Endothelial cell of umbilical vein (primary cell): Measurements from ENCODE around the gene DDX10. TPM values are rescaled to one million over a fixed set of nuclear protein-coding genes. Genes with fewer than 3 reads are reported as not detected.

Source experiments
- BruUV-seq: library from RNA; stranded (reverse); fragments of 400-500 nt; replicated peaks from 2 replicates; lab custom pipeline; 2021; lab: Mats Ljungman, UMichigan
- CTCF ChIA-PET: fragments of 300-600, 350-600 bp; sonication (Branson Sonifier 250); formaldehyde crosslinking; loops from one replicate; lab custom pipeline; 2021; ENCODE audit warnings: antibody characterized with exemption, inconsistent platforms; lab: Charles Lee
- POLR2A ChIA-PET: fragments of 300-600, 350-600 bp; sonication (Branson Sonifier 250); formaldehyde crosslinking; loops from one replicate; lab custom pipeline; 2021; ENCODE audit warnings: antibody characterized with exemption, inconsistent platforms; lab: Charles Lee
- DNase-seq: peaks from one replicate; pipeline ENCODE4 v3.0.0-alpha.2; 2011; ENCODE audit warnings: low read depth, low spot score
- FAIRE-seq: peaks from 2 replicates; lab custom pipeline; 2011; peaks lifted over from hg19 to GRCh38; lab: Jason Lieb, UNC
- H2AFZ ChIP-seq: 2 replicates; pipeline ENCODE4 v1.6.0; 2012; ENCODE audit warnings: low read depth, low read length, control low read depth, inconsistent platforms
- H3K27ac ChIP-seq: 2 replicates; pipeline ENCODE4 v1.5.1; 2011; ENCODE audit warnings: low read depth, mild to moderate bottlenecking, control low read depth, low read length, moderate library complexity; ENCODE audit not compliant: insufficient read depth
- H3K27me3 ChIP-seq, 2 experiments: 2 replicates each; pipeline versions ENCODE4 v1.6.0 to v1.6.1; 2011; ENCODE audit warnings: low read length in 2 of 2, mixed read lengths in 1 of 2; ENCODE audit not compliant: control insufficient read depth in 2 of 2, insufficient read depth in 2 of 2
- H3K36me3 ChIP-seq, 2 experiments: 2 replicates in 1 of 2; 3 replicates in 1 of 2; pipeline ENCODE4 v1.5.1; 2011; ENCODE audit warnings: low read length in 2 of 2, mild to moderate bottlenecking in 1 of 2, moderate library complexity in 1 of 2; ENCODE audit not compliant: control insufficient read depth in 2 of 2, insufficient read depth in 2 of 2; ENCODE audit errors: extremely low read depth in 1 of 2
- H3K4me1 ChIP-seq: 3 replicates; pipeline ENCODE4 v1.5.1; 2011; ENCODE audit warnings: mild to moderate bottlenecking, low read length; ENCODE audit not compliant: control insufficient read depth, insufficient read depth; ENCODE audit errors: extremely low read depth
- H3K4me2 ChIP-seq: 2 replicates; pipeline ENCODE4 v1.6.1; 2011; ENCODE audit warnings: low read length, control low read depth, mixed read lengths; ENCODE audit not compliant: insufficient read depth
- H3K4me3 ChIP-seq, 3 experiments: fragments of 200-600 bp in 1 of 3; sonication (generic), shearing (Covaris generic) in 1 of 3; replicated peaks in 1 of 3; 2 replicates each; pipeline ENCODE4 v1.5.1; 2011 to 2016; ENCODE audit warnings: control low read depth in 3 of 3, low read length in 3 of 3, mild to moderate bottlenecking in 2 of 3, inconsistent platforms in 1 of 3, low read depth in 1 of 3, moderate library complexity in 1 of 3; ENCODE audit not compliant: insufficient read depth in 1 of 3
- H3K79me2 ChIP-seq: 2 replicates; pipeline ENCODE4 v1.6.0; 2012; ENCODE audit warnings: low read length, inconsistent platforms; ENCODE audit not compliant: control insufficient read depth, insufficient read depth
- H3K9ac ChIP-seq: replicated peaks from 2 replicates; pipeline ENCODE3; 2011; ENCODE audit warnings: low read length, control low read depth; ENCODE audit not compliant: insufficient read depth; ENCODE audit errors: extremely low read depth
- H3K9me1 ChIP-seq: replicated peaks from 3 replicates; pipeline ENCODE4 v1.6.0; 2011; ENCODE audit warnings: mild to moderate bottlenecking, low read length; ENCODE audit not compliant: control insufficient read depth, insufficient read depth; ENCODE audit errors: extremely low read depth
- H3K9me3 ChIP-seq: replicated peaks from 2 replicates; pipeline ENCODE4 v1.5.1; 2012; ENCODE audit warnings: low read length, inconsistent platforms; ENCODE audit not compliant: control insufficient read depth, insufficient read depth
- H4K20me1 ChIP-seq: replicated peaks from 2 replicates; pipeline ENCODE3; 2011; ENCODE audit warnings: mild to moderate bottlenecking, low read length; ENCODE audit not compliant: control insufficient read depth, insufficient read depth; ENCODE audit errors: extremely low read depth
- EZH2 ChIP-seq: IDR thresholded peaks from 2 replicates; pipeline ENCODE4 v1.6.1; 2012; ENCODE audit warnings: borderline replicate concordance, low read depth, mild to moderate bottlenecking, moderate library complexity, low read length, inconsistent platforms; ENCODE audit not compliant: severe bottlenecking
- FOS ChIP-seq: IDR thresholded peaks from 2 replicates; pipeline ENCODE4 v1.6.1; 2011; ENCODE audit warnings: mild to moderate bottlenecking, low read length, moderate library complexity, borderline replicate concordance; ENCODE audit not compliant: insufficient read depth
- GATA2 ChIP-seq: IDR thresholded peaks from 2 replicates; pipeline ENCODE4 v1.7.0; 2011; ENCODE audit warnings: low read depth, mild to moderate bottlenecking, moderate library complexity, mixed read lengths, low read length; ENCODE audit not compliant: insufficient read length, insufficient read depth
- JUN ChIP-seq: IDR thresholded peaks from 2 replicates; pipeline ENCODE4 v1.6.1; 2011; ENCODE audit warnings: borderline replicate concordance, low read depth; ENCODE audit not compliant: insufficient read length, insufficient read depth
- MYC ChIP-seq: IDR thresholded peaks from one replicate; pipeline ENCODE4 v1.6.1; 2011; ENCODE audit warnings: mild to moderate bottlenecking, low read depth, low read length
- POLR2A ChIP-seq: IDR thresholded peaks from 2 replicates; pipeline ENCODE4 v1.6.1; 2012; ENCODE audit warnings: low read depth, mild to moderate bottlenecking, control low read depth, low read length
- POLR2AphosphoS5 ChIP-seq: IDR thresholded peaks from 2 replicates; pipeline ENCODE4 v1.6.1; 2012; ENCODE audit warnings: low read depth, mild to moderate bottlenecking, control low read depth, low read length, moderate library complexity; ENCODE audit not compliant: insufficient read depth
- dilution Hi-C: fragments of 300-500 bp; cut with MboI; formaldehyde crosslinking; loops from one replicate; pipeline ENCODE4 v1.15.0; 2019; ENCODE audit warnings: low sequenced_read_pairs; ENCODE audit not compliant: extremely low pct_ligation_motif_present
- intact Hi-C: fragments of 100-400 bp; cut with micrococcal nuclease; formaldehyde crosslinking; loops from one replicate; pipeline ENCODE4 v1.10.0; 2022
- polyA plus RNA-seq, 4 experiments: library from polyadenylated mRNA; depleted of rRNA in 3 of 4; stranded (reverse) in 3 of 4; unstranded in 1 of 4; fragments of >200 nt; gene quantifications; 2 replicates each; pipeline versions ENCODE4 v1.2.1 to v1.2.3, GENCODE V29; 2011 to 2012; ENCODE audit warnings: missing spikeins in 1 of 4
- total RNA-seq: library from RNA; stranded (reverse); gene quantifications from 2 replicates; pipeline ENCODE4 v1.2.3, GENCODE V29; 2021
- TF ChIP-seq, protein P1 (sequence below): IDR thresholded peaks from 2 replicates; pipeline ENCODE4 v1.6.1; 2011; ENCODE audit not compliant: insufficient read depth, insufficient read length
- TF ChIP-seq, protein P2 (sequence below), 2 donors: IDR thresholded peaks; 1 replicate in 1 of 2; 2 replicates in 1 of 2; pipeline ENCODE4 v1.5.1; 2011; ENCODE audit warnings: low read length in 2 of 2, mild to moderate bottlenecking in 2 of 2, moderate library complexity in 2 of 2, control low read depth in 1 of 2, inconsistent platforms in 1 of 2, low read depth in 1 of 2; ENCODE audit not compliant: insufficient read depth in 1 of 2; ENCODE audit errors: extremely low read depth in 1 of 2

The DDX10 gene
- total and polyA plus RNA-seq, 2 donors (not counting 3 experiments of a cell fraction or from before 2014, with no cell fraction given) = 29.8 to 35.2 TPM

DNA sequence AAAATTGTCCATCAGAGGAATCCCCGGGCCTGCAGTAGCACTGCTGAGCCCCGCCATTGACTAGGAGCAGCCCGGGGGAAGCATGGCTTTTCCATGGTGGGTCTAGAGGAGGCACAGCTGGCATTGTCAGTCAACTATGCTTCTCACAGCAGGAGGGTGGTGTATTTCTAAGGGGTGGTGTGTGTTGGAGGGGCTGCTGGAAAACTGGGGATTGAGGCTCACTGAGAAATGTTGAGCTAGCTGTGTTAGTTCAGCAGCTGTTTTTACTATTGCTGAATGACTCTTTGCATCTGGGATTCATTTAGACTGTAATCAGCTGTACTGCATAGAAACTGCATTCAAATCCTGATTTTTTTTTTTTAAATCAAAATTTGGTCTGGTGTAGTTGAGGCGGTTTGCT lies 5.6 kb downstream of the DDX10 start:
- no peak overlapping the region for H3K9ac ChIP-seq
- no peak for FAIRE-seq
- intact Hi-C loops = no loop called here
- H3K79me2 ChIP-seq = peaks cover 79% of the 10 kb centered on the region
- H3K9me1 ChIP-seq = no peaks in the 10 kb centered on the region
- H3K36me3 ChIP-seq = no peaks in the 10 kb centered on the region
- H3K4me2 ChIP-seq = no peak overlapping the region
- no peak overlapping the region for H3K4me3 ChIP-seq
- no peaks in the 10 kb centered on the region for H4K20me1 ChIP-seq
- H3K27ac ChIP-seq = no peak overlapping the region
- dilution Hi-C loops = no loop called here
- DNase-seq = no peak
- TF ChIP-seq, protein P1, sequence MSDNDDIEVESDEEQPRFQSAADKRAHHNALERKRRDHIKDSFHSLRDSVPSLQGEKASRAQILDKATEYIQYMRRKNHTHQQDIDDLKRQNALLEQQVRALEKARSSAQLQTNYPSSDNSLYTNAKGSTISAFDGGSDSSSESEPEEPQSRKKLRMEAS = no peak
- TF ChIP-seq GATA2 (no peak), EZH2 (no peak), POLR2A (no peak), JUN (no peak), FOS (no peak), POLR2AphosphoS5 (no peak), MYC (no peak)
- TF ChIP-seq, protein P2, sequence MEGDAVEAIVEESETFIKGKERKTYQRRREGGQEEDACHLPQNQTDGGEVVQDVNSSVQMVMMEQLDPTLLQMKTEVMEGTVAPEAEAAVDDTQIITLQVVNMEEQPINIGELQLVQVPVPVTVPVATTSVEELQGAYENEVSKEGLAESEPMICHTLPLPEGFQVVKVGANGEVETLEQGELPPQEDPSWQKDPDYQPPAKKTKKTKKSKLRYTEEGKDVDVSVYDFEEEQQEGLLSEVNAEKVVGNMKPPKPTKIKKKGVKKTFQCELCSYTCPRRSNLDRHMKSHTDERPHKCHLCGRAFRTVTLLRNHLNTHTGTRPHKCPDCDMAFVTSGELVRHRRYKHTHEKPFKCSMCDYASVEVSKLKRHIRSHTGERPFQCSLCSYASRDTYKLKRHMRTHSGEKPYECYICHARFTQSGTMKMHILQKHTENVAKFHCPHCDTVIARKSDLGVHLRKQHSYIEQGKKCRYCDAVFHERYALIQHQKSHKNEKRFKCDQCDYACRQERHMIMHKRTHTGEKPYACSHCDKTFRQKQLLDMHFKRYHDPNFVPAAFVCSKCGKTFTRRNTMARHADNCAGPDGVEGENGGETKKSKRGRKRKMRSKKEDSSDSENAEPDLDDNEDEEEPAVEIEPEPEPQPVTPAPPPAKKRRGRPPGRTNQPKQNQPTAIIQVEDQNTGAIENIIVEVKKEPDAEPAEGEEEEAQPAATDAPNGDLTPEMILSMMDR (IDR thresholded peaks at IDR 0.05; ENCODE audit: extremely low read depth in 1 of 2, insufficient read depth in 1 of 2, low read depth in 1 of 2, low read length in 2 of 2) = no peak
- ChIA-PET POLR2A (no interaction called here), CTCF (no interaction called here)
- no peak overlapping the region for H2AFZ ChIP-seq
- peaks cover 23% of the 10 kb centered on the region for H3K4me1 ChIP-seq
- H3K9me3 ChIP-seq = no peaks in the 10 kb centered on the region
- H3K27me3 ChIP-seq = no peaks in the 10 kb centered on the region
- no TSS peak for BruUV-seq
